Measurements from ENCODE around the gene SIX3.

DNA sequence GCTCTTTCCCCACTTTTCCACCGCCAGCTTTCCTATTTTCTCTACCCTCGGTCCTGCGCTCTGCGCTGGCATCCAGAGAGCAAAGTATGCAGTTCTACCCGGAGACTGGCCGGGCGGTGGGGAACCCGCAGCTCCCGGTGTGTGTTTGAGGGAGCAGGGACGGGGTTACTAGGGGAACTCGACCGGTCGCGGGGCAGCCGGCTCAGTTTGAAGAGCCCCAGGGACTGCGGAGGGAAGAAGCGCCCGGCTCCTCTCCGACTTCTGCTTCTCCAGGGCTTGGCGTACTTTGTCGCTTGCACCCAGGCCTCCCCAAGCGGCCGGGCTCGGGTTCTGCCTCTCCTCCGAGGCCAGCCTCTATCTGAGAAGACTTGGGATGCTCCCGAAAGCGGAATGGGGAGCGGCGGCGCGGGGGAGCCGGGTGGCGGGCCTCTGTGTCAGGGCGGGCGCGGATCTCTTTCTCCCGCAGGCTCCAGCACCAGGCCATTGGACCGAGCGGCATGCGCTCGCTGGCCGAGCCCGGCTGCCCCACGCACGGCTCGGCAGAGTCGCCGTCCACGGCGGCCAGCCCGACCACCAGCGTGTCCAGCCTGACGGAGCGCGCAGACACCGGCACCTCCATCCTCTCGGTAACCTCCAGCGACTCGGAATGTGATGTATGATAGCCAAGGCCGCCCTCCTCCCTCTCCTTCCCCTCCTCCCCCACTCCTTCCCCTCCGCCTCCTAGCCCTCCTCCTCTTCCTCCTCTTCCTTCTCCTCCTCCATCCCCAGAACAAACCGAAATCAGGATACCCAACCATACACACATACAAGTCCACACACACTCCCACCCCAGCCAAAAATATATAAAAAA, 2.8 kb downstream of the SIX3 start:
- TF ChIP-seq, protein P1, sequence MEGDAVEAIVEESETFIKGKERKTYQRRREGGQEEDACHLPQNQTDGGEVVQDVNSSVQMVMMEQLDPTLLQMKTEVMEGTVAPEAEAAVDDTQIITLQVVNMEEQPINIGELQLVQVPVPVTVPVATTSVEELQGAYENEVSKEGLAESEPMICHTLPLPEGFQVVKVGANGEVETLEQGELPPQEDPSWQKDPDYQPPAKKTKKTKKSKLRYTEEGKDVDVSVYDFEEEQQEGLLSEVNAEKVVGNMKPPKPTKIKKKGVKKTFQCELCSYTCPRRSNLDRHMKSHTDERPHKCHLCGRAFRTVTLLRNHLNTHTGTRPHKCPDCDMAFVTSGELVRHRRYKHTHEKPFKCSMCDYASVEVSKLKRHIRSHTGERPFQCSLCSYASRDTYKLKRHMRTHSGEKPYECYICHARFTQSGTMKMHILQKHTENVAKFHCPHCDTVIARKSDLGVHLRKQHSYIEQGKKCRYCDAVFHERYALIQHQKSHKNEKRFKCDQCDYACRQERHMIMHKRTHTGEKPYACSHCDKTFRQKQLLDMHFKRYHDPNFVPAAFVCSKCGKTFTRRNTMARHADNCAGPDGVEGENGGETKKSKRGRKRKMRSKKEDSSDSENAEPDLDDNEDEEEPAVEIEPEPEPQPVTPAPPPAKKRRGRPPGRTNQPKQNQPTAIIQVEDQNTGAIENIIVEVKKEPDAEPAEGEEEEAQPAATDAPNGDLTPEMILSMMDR (IDR thresholded peaks at IDR 0.05) = no peak
- TF ChIP-seq POLR2A (IDR thresholded peaks at IDR 0.05) = no peak
- no peak for TF ChIP-seq EP300 (IDR thresholded peaks at IDR 0.05)
